H9 (cell line): ENCODE measurements around the gene CD79B. TPM values are rescaled to one million over a fixed set of nuclear protein-coding genes. Genes with fewer than 3 reads are reported as not detected.
"Not testable (repeated sequence)": the region's sequence is repeated elsewhere in the genome, so short reads cannot be mapped to it uniquely, and the experiment has no call there.

Experiments
- DNase-seq: peaks from one replicate; pipeline ENCODE4 v3.0.0-alpha.2; 2017
- H2AFZ ChIP-seq: one replicate; pipeline ENCODE4 v1.6.1; 2013; ENCODE audit warnings: mild to moderate bottlenecking, low read length, control low read depth, moderate library complexity
- H2AK5ac ChIP-seq: 2 replicates; pipeline ENCODE4 v1.6.1; 2013; ENCODE audit warnings: low read length, control low read depth, mixed read lengths; ENCODE audit not compliant: insufficient read length
- H2BK120ac ChIP-seq: one replicate; pipeline ENCODE4 v1.6.1; 2013; ENCODE audit warnings: low read depth, mild to moderate bottlenecking, low read length, control low read depth, inconsistent platforms; ENCODE audit not compliant: poor library complexity, severe bottlenecking
- H2BK12ac ChIP-seq: 2 replicates; pipeline ENCODE4 v1.6.1; 2013; ENCODE audit warnings: low read length, control low read depth, mixed read lengths, low read depth; ENCODE audit not compliant: insufficient read length
- H2BK15ac ChIP-seq: 2 replicates; pipeline ENCODE4 v1.6.1; 2013; ENCODE audit warnings: low read depth, low read length, control low read depth
- H2BK20ac ChIP-seq: one replicate; pipeline ENCODE4 v1.6.1; 2013; ENCODE audit warnings: low read depth, mild to moderate bottlenecking, low read length, control low read depth, inconsistent platforms; ENCODE audit not compliant: poor library complexity, severe bottlenecking
- H2BK5ac ChIP-seq: 2 replicates; pipeline ENCODE4 v1.6.1; 2013; ENCODE audit warnings: low read length, control low read depth, mixed read lengths; ENCODE audit not compliant: insufficient read length
- H3K14ac ChIP-seq: 2 replicates; pipeline ENCODE4 v1.6.1; 2013; ENCODE audit warnings: low read length, control low read depth; ENCODE audit not compliant: insufficient read depth
- H3K18ac ChIP-seq: 2 replicates; pipeline ENCODE4 v1.6.1; 2013; ENCODE audit warnings: low read depth, mild to moderate bottlenecking, mixed read lengths, low read length, control low read depth; ENCODE audit not compliant: insufficient read length
- H3K23ac ChIP-seq: 2 replicates; pipeline ENCODE4 v1.6.1; 2013; ENCODE audit warnings: low read length, control low read depth, mixed read lengths, low read depth; ENCODE audit not compliant: insufficient read length
- H3K23me2 ChIP-seq: 2 replicates; pipeline ENCODE4 v1.6.1; 2013; ENCODE audit warnings: low read depth, mild to moderate bottlenecking, mixed read lengths, low read length, control low read depth; ENCODE audit not compliant: insufficient read length, poor library complexity, severe bottlenecking
- H3K27ac ChIP-seq: 2 replicates; pipeline ENCODE4 v1.5.1; 2013; ENCODE audit warnings: low read length, control low read depth, mixed read lengths, low read depth; ENCODE audit not compliant: insufficient read length
- H3K27me3 ChIP-seq: 2 replicates; pipeline ENCODE4 v1.6.1; 2013; ENCODE audit warnings: low read length, control low read depth, inconsistent platforms; ENCODE audit not compliant: insufficient read depth
- H3K4ac ChIP-seq: 2 replicates; pipeline ENCODE4 v1.6.1; 2013; ENCODE audit warnings: low read depth, mild to moderate bottlenecking, control low read depth, inconsistent platforms, low read length, moderate library complexity
- H3K4me1 ChIP-seq: 2 replicates; pipeline ENCODE4 v1.6.1; 2013; ENCODE audit warnings: low read length, control low read depth, inconsistent platforms; ENCODE audit not compliant: insufficient read depth
- H3K4me2 ChIP-seq: 2 replicates; pipeline ENCODE4 v1.6.1; 2013; ENCODE audit warnings: low read length, control low read depth, mixed read lengths; ENCODE audit not compliant: insufficient read length, insufficient read depth
- H3K56ac ChIP-seq: 2 replicates; pipeline ENCODE4 v1.6.1; 2013; ENCODE audit warnings: low read depth, mild to moderate bottlenecking, mixed read lengths, low read length, control low read depth; ENCODE audit not compliant: insufficient read length
- H3K79me1 ChIP-seq: 2 replicates; pipeline ENCODE4 v1.6.1; 2013; ENCODE audit warnings: low read depth, mild to moderate bottlenecking, moderate library complexity, low read length, control low read depth, inconsistent platforms; ENCODE audit not compliant: insufficient read depth, poor library complexity, severe bottlenecking
- H3K79me2 ChIP-seq: 2 replicates; pipeline ENCODE4 v1.6.1; 2013; ENCODE audit warnings: low read length, control low read depth, inconsistent platforms; ENCODE audit not compliant: insufficient read depth
- H3K9ac ChIP-seq: 2 replicates; pipeline ENCODE4 v1.6.1; 2013; ENCODE audit warnings: low read length, control low read depth, mixed read lengths; ENCODE audit not compliant: insufficient read length; ENCODE audit errors: extremely low read depth
- H3K9me3 ChIP-seq: one replicate; pipeline ENCODE4 v1.6.1; 2013; ENCODE audit warnings: low read depth, low read length, inconsistent platforms; ENCODE audit not compliant: control insufficient read depth
- H3T11ph ChIP-seq: one replicate; pipeline ENCODE4 v1.6.1; 2013; ENCODE audit warnings: mild to moderate bottlenecking, low read length, control low read depth, inconsistent platforms
- H4K20me1 ChIP-seq: one replicate; pipeline ENCODE4 v1.6.1; 2013; ENCODE audit not compliant: control insufficient read depth, insufficient read length, insufficient read depth
- H4K5ac ChIP-seq: 2 replicates; pipeline ENCODE4 v1.6.1; 2013; ENCODE audit warnings: low read depth, mild to moderate bottlenecking, mixed read lengths, low read length, control low read depth; ENCODE audit not compliant: insufficient read length
- H4K8ac ChIP-seq: replicated peaks from 2 replicates; pipeline ENCODE4 v1.6.1; 2013; ENCODE audit warnings: low read length, control low read depth, mixed read lengths, low read depth; ENCODE audit not compliant: insufficient read length
- H4K91ac ChIP-seq: 2 replicates; pipeline ENCODE4 v1.6.1; 2013; ENCODE audit warnings: low read depth, mild to moderate bottlenecking, moderate library complexity, mixed read lengths, low read length, control low read depth; ENCODE audit not compliant: insufficient read length
- H3K27ac Mint-ChIP-seq, 3 experiments: 2 replicates in 2 of 3; 3 replicates in 1 of 3; pipeline ENCODE4 v1.8.0; 2020 to 2021; ENCODE audit warnings: mixed read lengths in 3 of 3, mild to moderate bottlenecking in 1 of 3, moderate library complexity in 1 of 3
- H3K27me3 Mint-ChIP-seq: 2 replicates; pipeline ENCODE4 v1.8.0; 2021; ENCODE audit warnings: low read depth, mild to moderate bottlenecking, moderate library complexity, mixed read lengths
- H3K36me3 Mint-ChIP-seq, 3 experiments: 2 replicates in 2 of 3; 3 replicates in 1 of 3; pipeline ENCODE4 v1.8.0; 2020 to 2021; ENCODE audit warnings: low read depth in 3 of 3, mixed read lengths in 3 of 3; ENCODE audit not compliant: insufficient read depth in 1 of 3
- H3K4me1 Mint-ChIP-seq, 2 experiments: 2 replicates each; pipeline ENCODE4 v1.8.0; 2020; ENCODE audit warnings: mixed read lengths in 2 of 2
- H3K4me3 Mint-ChIP-seq, 2 experiments: 2 replicates in 1 of 2; 3 replicates in 1 of 2; pipeline ENCODE4 v1.8.0; 2020 to 2021; ENCODE audit warnings: mild to moderate bottlenecking in 2 of 2, mixed read lengths in 2 of 2, moderate library complexity in 1 of 2
- H3K9me3 Mint-ChIP-seq, 2 experiments: 2 replicates in 1 of 2; 3 replicates in 1 of 2; pipeline ENCODE4 v1.8.0; 2020; ENCODE audit warnings: mild to moderate bottlenecking in 2 of 2, mixed read lengths in 2 of 2, moderate library complexity in 1 of 2
- WGBS: extraction: QIAGEN DNeasy Blood & Tissue Kit; methylation state at CpG from one replicate; pipeline ENCODE4 v1.1.7; 2013; ENCODE audit warnings: missing lambda C conversion rate, low lambda C conversion rate, mixed read lengths; ENCODE audit not compliant: insufficient read length; ENCODE audit errors: extremely low coverage; 5-methylcytosine and 5-hydroxymethylcytosine counted together
- total RNA-seq: library from RNA; stranded (reverse); gene quantifications from 2 replicates; pipeline ENCODE4 v1.2.1, GENCODE V29; 2021
- TF ChIP-seq, protein P1 (sequence below): fragments of 200-600 bp; sonication (generic); conservative IDR thresholded peaks from 3 replicates; pipeline ENCODE4 v1.8.0; 2021; ENCODE audit warnings: antibody characterized with exemption, mild to moderate bottlenecking

CD79B gene
- total RNA-seq, 1 experiment from 2014 or later = 0.96 TPM

DNA sequence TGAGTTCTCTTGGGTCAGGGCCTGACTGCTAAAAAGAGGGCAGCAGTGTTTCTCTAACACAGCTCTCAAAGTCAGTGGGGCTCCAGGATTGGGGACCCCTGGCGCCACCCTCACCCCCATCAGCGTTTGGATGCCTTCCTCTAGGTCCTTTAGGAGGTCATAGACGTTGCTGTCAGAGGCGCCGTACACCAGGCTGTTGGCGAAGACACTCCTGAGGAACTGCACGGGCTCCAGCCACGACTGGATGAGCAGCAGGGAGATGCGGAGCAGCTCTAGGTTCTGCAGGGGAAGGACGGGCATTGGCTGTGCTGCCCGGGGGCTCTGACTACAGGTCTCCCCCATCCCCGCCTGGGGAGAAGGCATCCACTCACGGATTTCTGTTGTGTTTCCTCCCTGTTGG, 14.5 kb downstream of the CD79B start:
- Histone ChIP-seq H3K56ac (no peak overlapping the region), H4K5ac (no peak overlapping the region), H2BK12ac (no peak overlapping the region), H2BK5ac (no peak overlapping the region), H3K79me1 (no peaks in the 10 kb centered on the region), H3K4ac (no peak overlapping the region), H3K79me2 (no peaks in the 10 kb centered on the region), H2BK15ac (no peak overlapping the region), H3K4me2 (peak overlapping the region; percentile 41), H2BK120ac (no peak overlapping the region), H2AFZ (no peak overlapping the region), H3K4me1 (peaks cover 3% of the 10 kb centered on the region; the same call in 1 of the 2 replicates), H4K8ac (no peak overlapping the region), H3K9me3 (no peaks in the 10 kb centered on the region), H3K23me2 (no peaks in the 10 kb centered on the region), H3K18ac (no peak overlapping the region), H4K20me1 (no peaks in the 10 kb centered on the region), H3T11ph (no peak overlapping the region), H4K91ac (no peak overlapping the region), H3K23ac (no peak overlapping the region), H2BK20ac (no peak overlapping the region), H3K27me3 (no peaks in the 10 kb centered on the region), H3K27ac (no peak overlapping the region), H3K14ac (no peak overlapping the region), H2AK5ac (no peak overlapping the region), H3K9ac (no peak overlapping the region)
- Mint-ChIP-seq H3K9me3 (no peaks in the 10 kb centered on the region), H3K4me1 (peaks cover 17 to 24% of the 10 kb centered on the region in 2 experiments), H3K4me3 (no peak overlapping the region), H3K27me3 (peaks cover 19% of the 10 kb centered on the region), H3K36me3 (no peaks in the 10 kb centered on the region), H3K27ac (peak overlapping the region in 1 of 3 experiments; percentile 67; a peak in 3 of 7 replicates)
- TF ChIP-seq, protein P1, sequence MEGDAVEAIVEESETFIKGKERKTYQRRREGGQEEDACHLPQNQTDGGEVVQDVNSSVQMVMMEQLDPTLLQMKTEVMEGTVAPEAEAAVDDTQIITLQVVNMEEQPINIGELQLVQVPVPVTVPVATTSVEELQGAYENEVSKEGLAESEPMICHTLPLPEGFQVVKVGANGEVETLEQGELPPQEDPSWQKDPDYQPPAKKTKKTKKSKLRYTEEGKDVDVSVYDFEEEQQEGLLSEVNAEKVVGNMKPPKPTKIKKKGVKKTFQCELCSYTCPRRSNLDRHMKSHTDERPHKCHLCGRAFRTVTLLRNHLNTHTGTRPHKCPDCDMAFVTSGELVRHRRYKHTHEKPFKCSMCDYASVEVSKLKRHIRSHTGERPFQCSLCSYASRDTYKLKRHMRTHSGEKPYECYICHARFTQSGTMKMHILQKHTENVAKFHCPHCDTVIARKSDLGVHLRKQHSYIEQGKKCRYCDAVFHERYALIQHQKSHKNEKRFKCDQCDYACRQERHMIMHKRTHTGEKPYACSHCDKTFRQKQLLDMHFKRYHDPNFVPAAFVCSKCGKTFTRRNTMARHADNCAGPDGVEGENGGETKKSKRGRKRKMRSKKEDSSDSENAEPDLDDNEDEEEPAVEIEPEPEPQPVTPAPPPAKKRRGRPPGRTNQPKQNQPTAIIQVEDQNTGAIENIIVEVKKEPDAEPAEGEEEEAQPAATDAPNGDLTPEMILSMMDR = no peak
- peak; percentile 35 for DNase-seq
- no CpG with 5 or more reads among the region's 13 CpGs for WGBS

DNA sequence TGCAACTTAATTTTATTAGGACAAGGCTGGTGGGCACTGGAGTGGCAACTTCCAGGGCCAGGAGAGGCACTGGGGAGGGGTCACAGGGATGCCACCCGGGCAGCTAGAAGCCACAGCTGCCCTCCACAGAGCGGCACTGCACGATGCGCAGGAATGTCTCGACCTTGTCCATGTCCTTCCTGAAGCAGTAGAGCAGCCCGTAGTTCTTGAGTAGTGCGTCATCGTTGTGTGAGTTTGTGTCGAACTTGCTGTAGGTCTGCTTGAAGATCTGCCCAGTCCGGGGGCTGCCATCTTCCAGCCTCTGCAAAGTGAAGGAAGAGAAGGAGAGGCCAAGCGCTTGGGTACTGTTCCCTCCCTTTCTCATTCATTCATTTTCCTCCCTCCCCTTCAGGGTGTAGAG, 14.9 kb downstream of the CD79B start:
- H2BK15ac ChIP-seq, H3K36me3 Mint-ChIP-seq, H4K8ac ChIP-seq, H3K79me2 ChIP-seq, H4K5ac ChIP-seq, H3K4me1 ChIP-seq, H3K9ac ChIP-seq, H3K27ac ChIP-seq, H3K23ac ChIP-seq, H3K27me3 ChIP-seq, H3T11ph ChIP-seq, H2BK120ac ChIP-seq, H2BK12ac ChIP-seq, H3K27ac Mint-ChIP-seq, H3K14ac ChIP-seq, H2BK20ac ChIP-seq, H3K18ac ChIP-seq, H3K23me2 ChIP-seq, H2BK5ac ChIP-seq, H3K4ac ChIP-seq, H3K4me3 Mint-ChIP-seq, H3K9me3 Mint-ChIP-seq, H4K91ac ChIP-seq, H3K9me3 ChIP-seq, H3K56ac ChIP-seq, H3K79me1 ChIP-seq, H2AK5ac ChIP-seq, DNase-seq, H3K4me2 ChIP-seq, H4K20me1 ChIP-seq, H2AFZ ChIP-seq: not testable (repeated sequence)
- no CpG with 5 or more reads among the region's 11 CpGs for WGBS
- Mint-ChIP-seq H3K4me1 (peaks cover 17 to 25% of the 10 kb centered on the region in 2 experiments), H3K27me3 (peaks cover 19% of the 10 kb centered on the region)
